H1 (cell line): ENCODE data around the gene RELA. TPM values are rescaled to one million over a fixed set of nuclear protein-coding genes. Genes with fewer than 3 reads are reported as not detected.

Experiments used
- CTCF ChIA-PET: fragments of 300-600 bp; sonication (Branson Sonifier 250); formaldehyde crosslinking; loops from one replicate; lab custom pipeline; 2021; ENCODE audit not compliant: partially characterized antibody; lab: Charles Lee
- POLR2A ChIA-PET: fragments of 300-600 bp; sonication (Branson Sonifier 250); formaldehyde crosslinking; loops from one replicate; lab custom pipeline; 2021; ENCODE audit warnings: inconsistent platforms; ENCODE audit not compliant: partially characterized antibody; lab: Charles Lee
- DNase-seq, 2 experiments: peaks; one replicate each; pipeline versions ENCODE4 v3.0.0 to v3.0.0-alpha.2; 2010 to 2022; ENCODE audit warnings: low spot score in 2 of 2, low read depth in 1 of 2, mixed read lengths in 1 of 2
- FAIRE-seq: peaks from 2 replicates; lab custom pipeline; 2011; peaks lifted over from hg19 to GRCh38; lab: Jason Lieb, UNC
- H2AFZ ChIP-seq: 2 replicates; pipeline ENCODE4 v1.8.1; 2012; ENCODE audit warnings: low read length, inconsistent platforms
- H2AK5ac ChIP-seq: 2 replicates; pipeline ENCODE4 v1.6.1; 2013; ENCODE audit warnings: low read depth, low read length
- H2BK120ac ChIP-seq: replicated peaks from 2 replicates; pipeline ENCODE3; 2013; ENCODE audit warnings: low read depth, low read length, inconsistent platforms
- H2BK12ac ChIP-seq: 2 replicates; pipeline ENCODE4 v1.6.1; 2013; ENCODE audit warnings: low read depth, low read length
- H2BK15ac ChIP-seq: 2 replicates; pipeline ENCODE4 v1.6.1; 2013; ENCODE audit warnings: low read length
- H2BK20ac ChIP-seq: 2 replicates; pipeline ENCODE4 v1.6.1; 2013; ENCODE audit warnings: low read length
- H2BK5ac ChIP-seq: 2 replicates; pipeline ENCODE4 v1.6.1; 2013; ENCODE audit warnings: low read depth, low read length
- H3K14ac ChIP-seq: 2 replicates; pipeline ENCODE4 v1.6.1; 2013; ENCODE audit warnings: inconsistent platforms; ENCODE audit not compliant: insufficient read length
- H3K18ac ChIP-seq: 2 replicates; pipeline ENCODE4 v1.6.1; 2013; ENCODE audit warnings: low read length; ENCODE audit errors: extremely low read depth
- H3K23ac ChIP-seq: 2 replicates; pipeline ENCODE4 v1.6.1; 2013; ENCODE audit warnings: inconsistent platforms; ENCODE audit not compliant: insufficient read length
- H3K23me2 ChIP-seq: 2 replicates; pipeline ENCODE4 v1.6.1; 2013; ENCODE audit warnings: low read depth, low read length
- H3K27ac ChIP-seq: 2 replicates; pipeline ENCODE4 v1.6.1; 2011; ENCODE audit warnings: low read depth, low read length, inconsistent platforms
- H3K27me3 ChIP-seq, 4 experiments: replicated peaks in 1 of 4; 1 replicate in 1 of 4; 2 replicates in 3 of 4; pipeline versions ENCODE4 v1.6.1 to v1.8.1; 2011 to 2013; ENCODE audit warnings: low read length in 3 of 4, mild to moderate bottlenecking in 3 of 4, inconsistent platforms in 2 of 4, mixed read lengths in 2 of 4, moderate library complexity in 1 of 4; ENCODE audit not compliant: control insufficient read depth in 3 of 4, insufficient read depth in 3 of 4; ENCODE audit errors: extremely low read depth in 1 of 4
- H3K36me3 ChIP-seq, 4 experiments: 2 replicates each; pipeline versions ENCODE4 v1.6.1 to v1.8.1; 2011 to 2013; ENCODE audit warnings: mild to moderate bottlenecking in 4 of 4, low read length in 3 of 4, moderate library complexity in 2 of 4, control low read depth in 1 of 4, inconsistent platforms in 1 of 4; ENCODE audit not compliant: insufficient read depth in 4 of 4, control insufficient read depth in 2 of 4
- H3K4ac ChIP-seq: replicated peaks from 2 replicates; pipeline ENCODE3; 2013; ENCODE audit warnings: low read length, low read depth, mixed read lengths, inconsistent platforms; ENCODE audit not compliant: insufficient read length
- H3K4me1 ChIP-seq, 4 experiments: replicated peaks in 1 of 4; 1 replicate in 1 of 4; 2 replicates in 3 of 4; pipeline versions ENCODE4 v1.6.1 to v1.8.1; 2011 to 2013; ENCODE audit warnings: low read length in 3 of 4, inconsistent platforms in 2 of 4, mixed read lengths in 1 of 4; ENCODE audit not compliant: insufficient read depth in 4 of 4, control insufficient read depth in 3 of 4
- H3K4me2 ChIP-seq, 2 experiments: 2 replicates each; pipeline versions ENCODE4 v1.6.1 to v1.8.1; 2011 to 2013; ENCODE audit warnings: low read depth in 2 of 2, low read length in 2 of 2, control low read depth in 1 of 2, inconsistent platforms in 1 of 2, mild to moderate bottlenecking in 1 of 2; ENCODE audit not compliant: insufficient read depth in 1 of 2
- H3K4me3 ChIP-seq, 4 experiments: fragments of 200-600, 300-600 bp in 1 of 4; sonication (generic), shearing (Covaris generic), sonication (Bioruptor Twin) in 1 of 4; 2 replicates each; pipeline versions ENCODE4 v1.5.1 to v1.8.1; 2011 to 2016; ENCODE audit warnings: low read length in 4 of 4, low read depth in 3 of 4, control low read depth in 2 of 4, inconsistent platforms in 2 of 4, mild to moderate bottlenecking in 2 of 4, mixed read lengths in 1 of 4, moderate library complexity in 1 of 4; ENCODE audit not compliant: insufficient read depth in 2 of 4; ENCODE audit errors: extremely low read depth in 1 of 4
- H3K56ac ChIP-seq: replicated peaks from 2 replicates; pipeline ENCODE3; 2013; ENCODE audit warnings: low read depth, mild to moderate bottlenecking, mixed read lengths, low read length, inconsistent platforms; ENCODE audit not compliant: insufficient read length
- H3K79me1 ChIP-seq: 2 replicates; pipeline ENCODE4 v1.6.1; 2013; ENCODE audit warnings: low read depth, low read length, control low read depth
- H3K79me2 ChIP-seq, 2 experiments: 2 replicates each; pipeline versions ENCODE4 v1.6.1 to v1.8.1; 2012 to 2013; ENCODE audit warnings: low read length in 2 of 2, mild to moderate bottlenecking in 2 of 2, inconsistent platforms in 1 of 2; ENCODE audit not compliant: insufficient read depth in 2 of 2, control insufficient read depth in 1 of 2
- H3K9ac ChIP-seq, 4 experiments: replicated peaks in 1 of 4; 1 replicate in 1 of 4; 2 replicates in 3 of 4; pipeline versions ENCODE4 v1.6.1 to v1.8.1; 2011 to 2013; ENCODE audit warnings: low read depth in 3 of 4, low read length in 3 of 4, control low read depth in 2 of 4, mild to moderate bottlenecking in 2 of 4, moderate library complexity in 2 of 4, inconsistent platforms in 1 of 4; ENCODE audit errors: extremely low read depth in 1 of 4
- H3K9me3 ChIP-seq, 2 experiments: 2 replicates each; pipeline versions ENCODE4 v1.6.1 to v1.8.1; 2012 to 2013; ENCODE audit warnings: mild to moderate bottlenecking in 2 of 2, moderate library complexity in 2 of 2, control low read depth in 1 of 2, inconsistent platforms in 1 of 2, low read depth in 1 of 2, low read length in 1 of 2, mixed read lengths in 1 of 2; ENCODE audit not compliant: insufficient read depth in 2 of 2
- H4K20me1 ChIP-seq, 2 experiments: replicated peaks in 1 of 2; 2 replicates each; pipeline versions ENCODE3 to v1.8.1; 2011 to 2013; ENCODE audit warnings: inconsistent platforms in 2 of 2, low read length in 2 of 2, mild to moderate bottlenecking in 1 of 2; ENCODE audit not compliant: insufficient read depth in 2 of 2, control insufficient read depth in 1 of 2
- H4K5ac ChIP-seq: 2 replicates; pipeline ENCODE4 v1.6.1; 2013; ENCODE audit warnings: low read length, low read depth, mixed read lengths, inconsistent platforms; ENCODE audit not compliant: insufficient read length
- H4K8ac ChIP-seq: 2 replicates; pipeline ENCODE4 v1.8.0; 2013; ENCODE audit warnings: mild to moderate bottlenecking, moderate library complexity, low read length, inconsistent platforms; ENCODE audit not compliant: insufficient read depth; ENCODE audit errors: extremely low read depth
- H4K91ac ChIP-seq: replicated peaks from 2 replicates; pipeline ENCODE3; 2013; ENCODE audit warnings: low read length, mixed read lengths, inconsistent platforms; ENCODE audit not compliant: insufficient read length
- BACH1 ChIP-seq: IDR thresholded peaks from 2 replicates; pipeline ENCODE4 v1.6.1; 2012; ENCODE audit warnings: low read length, improper control_type of control experiment
- CBX5 ChIP-seq: fragments of 300-800, 300-1000 bp; sonication (generic); IDR thresholded peaks from 2 replicates; pipeline ENCODE4 v1.7.1; 2016; ENCODE audit warnings: antibody characterized with exemption, low read length, low read depth
- EGR1 ChIP-seq: IDR thresholded peaks from 2 replicates; pipeline ENCODE4 v1.6.1; 2011; ENCODE audit warnings: low read depth, low read length, borderline replicate concordance
- EZH2 ChIP-seq: fragments of 200-600 bp; sonication (generic); IDR thresholded peaks from 2 replicates; pipeline ENCODE4 v1.7.1; 2012; ENCODE audit warnings: low read depth, mild to moderate bottlenecking, moderate library complexity, low read length, inconsistent platforms; ENCODE audit not compliant: severe bottlenecking
- HDAC2 ChIP-seq, 2 experiments: fragments of 300-600 bp in 1 of 2; sonication (generic) in 1 of 2; IDR thresholded peaks; 2 replicates each; pipeline ENCODE4 v1.6.1; 2011 to 2012; ENCODE audit warnings: low read depth in 2 of 2, low read length in 2 of 2, mild to moderate bottlenecking in 2 of 2, moderate library complexity in 2 of 2, borderline replicate concordance in 1 of 2, inconsistent platforms in 1 of 2
- KDM1A ChIP-seq: fragments of 200-600, 300-600 bp; sonication (generic); IDR thresholded peaks from 2 replicates; pipeline ENCODE4 v1.7.1; 2016; ENCODE audit warnings: mild to moderate bottlenecking, low read length, borderline replicate concordance
- MAFK ChIP-seq: IDR thresholded peaks from 2 replicates; pipeline ENCODE4 v1.6.1; 2012; ENCODE audit warnings: low read depth, mild to moderate bottlenecking, improper control_type of control experiment, low read length
- NRF1 ChIP-seq: IDR thresholded peaks from 2 replicates; pipeline ENCODE4 v1.6.1; 2011; ENCODE audit warnings: mild to moderate bottlenecking, low read depth, low read length, improper control_type of control experiment
- SAP30 ChIP-seq: fragments of 300-600 bp; sonication (generic); IDR thresholded peaks from 2 replicates; pipeline ENCODE4 v1.7.1; 2012; ENCODE audit warnings: low read length, moderate library complexity, mild to moderate bottlenecking, inconsistent platforms; ENCODE audit not compliant: insufficient read depth, insufficient replicate concordance
- SIN3A ChIP-seq, 2 experiments: IDR thresholded peaks in 1 of 2; conservative IDR thresholded peaks in 1 of 2; 2 replicates each; pipeline ENCODE4 v1.6.1; 2011 to 2012; ENCODE audit warnings: low read length in 2 of 2, improper control_type of control experiment in 1 of 2, low read depth in 1 of 2, mild to moderate bottlenecking in 1 of 2
- SIRT6 ChIP-seq: IDR thresholded peaks from one replicate; pipeline ENCODE4 v1.7.1; 2012; ENCODE audit warnings: low read length, inconsistent platforms
- SP4 ChIP-seq: IDR thresholded peaks from 2 replicates; pipeline ENCODE4 v1.6.1; 2012; ENCODE audit warnings: low read length, inconsistent platforms
- SRF ChIP-seq: IDR thresholded peaks from 2 replicates; pipeline ENCODE4 v1.6.1; 2011; ENCODE audit warnings: mild to moderate bottlenecking, low read depth, low read length, moderate library complexity
- TCF12 ChIP-seq: IDR thresholded peaks from 2 replicates; pipeline ENCODE4 v1.6.1; 2011; ENCODE audit warnings: low read depth, mild to moderate bottlenecking, low read length
- WGBS, 2 experiments: shearing (Covaris generic) in 1 of 2; methylation state at CpG; one replicate each; pipeline versions ENCODE4 v1.1.6 to v1.1.7; 2013 to 2015; ENCODE audit warnings: low lambda C conversion rate in 2 of 2, mixed read lengths in 2 of 2, inconsistent platforms in 1 of 2, low coverage in 1 of 2, missing lambda C conversion rate in 1 of 2; ENCODE audit not compliant: insufficient replicate concordance in 2 of 2, insufficient coverage in 1 of 2, insufficient read length in 1 of 2; ENCODE audit errors: extremely low coverage in 1 of 2, missing lambda C conversion rate in 1 of 2; 5-methylcytosine and 5-hydroxymethylcytosine counted together
- polyA plus RNA-seq, 7 experiments: library from polyadenylated mRNA; depleted of rRNA in 3 of 7; stranded (reverse) in 5 of 7; unstranded in 2 of 7; fragments of >200 nt in 5 of 7; fragments of 200-250 nt in 2 of 7; gene quantifications; 1 replicate in 5 of 7; 2 replicates in 1 of 7; 4 replicates in 1 of 7; pipeline versions ENCODE4 v1.2.1 to v1.2.3, GENCODE V29; 2011 to 2013; ENCODE audit warnings: missing spikeins in 2 of 7, mixed read lengths in 2 of 7
- total RNA-seq: library from RNA; stranded (reverse); fragmentation: NEBNext Ultra II Directional; extraction: Animal tissue kit (Norgen Biotek cat#: 25700); gene quantifications from 2 replicates; pipeline ENCODE4 v1.2.1, GENCODE V29; 2021

The RELA gene
- total and polyA plus RNA-seq, 2 of the 8 experiments (the other 6 are each of a cell fraction or from before 2014, with no cell fraction given): 21.9 to 27.5 TPM

- H2BK20ac ChIP-seq: no peak overlapping the region
- no peak overlapping the region for H2BK5ac ChIP-seq
- H3K9me3 ChIP-seq: no peaks in the 10 kb centered on the region
- ChIA-PET POLR2A (interaction anchor here (1.3 to 5.7 kb wide), 2 partner anchors 16 to 23 kb away, joined by 4 to 38 read pairs; partner anchors contain the start of gene SIPA1), CTCF (interaction anchor here (0.9 to 1.1 kb wide), 2 partner anchors 9 to 11 kb away, joined by 3 to 5 read pairs; no protein-coding TSS in a partner anchor)
- H3K4ac ChIP-seq: no peak overlapping the region
- H3K36me3 ChIP-seq: peaks cover 8 to 54% (median 26%) of the 10 kb centered on the region in 4 experiments; a peak in 7 of 8 replicates
- no peak overlapping the region for H3K23ac ChIP-seq
- DNase-seq: no peak
- FAIRE-seq: no peak
- H3K79me2 ChIP-seq: peaks cover 3 to 13% of the 10 kb centered on the region in 2 experiments
- H3K56ac ChIP-seq: no peak overlapping the region
- peaks cover 16% of the 10 kb centered on the region for H3K79me1 ChIP-seq
- no peak overlapping the region for H3K4me3 ChIP-seq
- 96% methylated on average over 14 of the region's 14 CpGs; no CpG with 5 or more reads in 1 of the 2 experiments for WGBS, 2 experiments
- H3K27ac ChIP-seq: no peak overlapping the region
- H3K14ac ChIP-seq: no peak overlapping the region
- H3K27me3 ChIP-seq: no peaks in the 10 kb centered on the region
- no peak overlapping the region for H3K4me2 ChIP-seq
- no peak overlapping the region for H2AK5ac ChIP-seq
- H2BK120ac ChIP-seq: no peak overlapping the region
- peaks cover 5 to 43% of the 10 kb centered on the region in 2 experiments for H4K20me1 ChIP-seq
- H4K5ac ChIP-seq: no peak overlapping the region
- peaks cover under 1% of the 10 kb centered on the region; the same call in 1 of the 2 replicates for H3K23me2 ChIP-seq
- H3K18ac ChIP-seq: no peak overlapping the region
- H2BK12ac ChIP-seq: no peak overlapping the region
- no peak overlapping the region for H4K8ac ChIP-seq
- H3K4me1 ChIP-seq: peaks cover 0 to 7% (median 3%) of the 10 kb centered on the region in 4 experiments; a peak in 2 of 7 replicates
- H2BK15ac ChIP-seq: no peak overlapping the region
- no peak overlapping the region for H3K9ac ChIP-seq
- H4K91ac ChIP-seq: no peak overlapping the region
- no peak overlapping the region for H2AFZ ChIP-seq
- TF ChIP-seq NRF1 (no peak), KDM1A (no peak), SIRT6 (no peak), BACH1 (no peak), HDAC2 (IDR thresholded peaks at IDR 0.05; ENCODE audit: borderline replicate concordance in 1 of 2, low read depth in 2 of 2, low read length in 2 of 2) (no peak), EZH2 (no peak), SP4 (no peak), EGR1 (no peak), SAP30 (no peak), CBX5 (no peak), SIN3A (conservative IDR thresholded peaks at IDR 0.05 in 1 of 2, IDR thresholded peaks at IDR 0.05 in 1 of 2; ENCODE audit: low read depth in 1 of 2, low read length in 2 of 2) (no peak), MAFK (no peak), TCF12 (no peak), SRF (no peak)
Observed at GRCh38 chr11:65621460-65621859, 41.3 kb downstream of the RELA start.
